HG02798 (cell line): Measurements from ENCODE around the gene DIAPH3.

Source experiments
- ATAC-seq: cut with Tn5 transposase; IDR thresholded peaks from one replicate; pipeline ENCODE4 v1.9.1; 2021; ENCODE audit warnings: mild to moderate bottlenecking; ENCODE audit not compliant: unreplicated experiment, poor library complexity

Gene DIAPH3

GRCh38 chr13:59890054-59890453, 273.7 kb downstream of the DIAPH3 start:
- ATAC-seq, result no peak

DNA sequence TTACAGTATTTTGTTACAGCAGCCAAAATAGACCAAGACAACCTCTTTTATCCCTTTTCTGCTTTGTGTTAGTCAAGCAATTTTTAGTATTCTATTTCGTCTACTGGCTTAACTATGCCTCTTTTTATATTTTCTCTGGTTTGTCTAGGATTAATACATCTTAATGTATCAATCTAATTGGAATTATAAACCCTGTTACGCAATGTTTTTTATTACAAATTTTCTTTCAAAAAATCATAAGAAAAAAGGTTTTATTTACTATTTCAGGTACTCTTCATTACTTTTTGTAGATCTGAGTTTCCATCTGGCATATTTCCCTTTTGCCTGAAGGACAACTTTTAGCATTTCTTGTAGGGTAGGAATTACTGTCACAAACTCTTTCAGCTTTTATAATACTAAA, 275.3 kb downstream of the DIAPH3 start:
- ATAC-seq, result no peak

DNA sequence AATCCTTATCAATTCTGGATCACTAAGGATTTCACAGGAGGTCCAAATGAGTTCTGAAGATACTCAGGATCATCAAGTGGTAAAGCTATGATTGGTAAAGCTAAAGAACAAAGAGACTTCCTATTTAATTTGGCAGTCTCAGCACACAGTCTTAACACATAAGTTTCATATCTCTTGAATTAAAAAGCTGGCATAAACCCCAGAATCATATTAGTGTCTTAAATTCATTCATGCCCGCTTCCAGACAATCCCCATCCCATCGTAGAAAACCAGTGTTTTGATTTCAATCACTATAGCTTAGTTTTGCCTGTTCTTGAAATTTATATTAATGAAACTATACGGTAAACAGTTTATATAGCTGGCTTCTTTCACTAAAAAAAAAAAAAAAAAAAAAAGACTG, 278.7 kb downstream of the DIAPH3 start:
- ATAC-seq, result no peak

DNA sequence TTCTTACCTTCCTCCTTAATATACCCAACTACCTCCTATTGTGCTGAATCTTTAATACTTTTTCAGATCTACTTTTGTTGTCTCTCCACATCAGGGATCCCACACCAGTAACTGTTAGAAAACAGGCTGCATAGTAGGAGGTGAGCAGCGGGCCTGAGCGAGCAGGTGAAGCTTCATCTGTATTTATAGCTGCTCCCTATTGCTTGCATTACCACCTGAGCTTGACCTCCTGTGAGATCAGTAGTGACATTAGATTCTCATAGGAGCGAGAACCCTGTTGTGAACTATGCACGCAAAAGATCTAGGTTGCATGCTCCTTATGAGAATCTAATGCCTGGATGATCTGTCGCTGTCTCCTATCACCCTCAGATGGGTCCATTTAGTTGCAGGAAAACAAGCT, 279.8 kb downstream of the DIAPH3 start:
- ATAC-seq, result no peak

DNA sequence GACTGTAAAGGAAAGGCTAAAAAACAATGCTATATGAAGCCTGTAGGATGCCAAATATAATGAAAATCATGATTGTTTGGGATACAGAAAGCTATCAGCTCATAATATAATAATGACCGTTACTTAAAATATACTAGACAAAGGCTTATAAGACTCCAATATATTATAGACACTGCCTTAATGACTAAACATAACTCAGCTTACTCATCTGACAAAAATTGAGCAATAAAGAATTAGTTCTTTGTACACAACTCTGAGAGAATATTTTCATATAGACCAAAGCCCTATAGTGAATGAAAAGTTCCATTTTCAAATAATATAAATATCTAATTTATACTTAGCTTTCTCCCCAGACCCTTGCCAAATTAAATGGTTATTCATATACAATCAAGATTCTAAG, 283.3 kb downstream of the DIAPH3 start:
- no peak for ATAC-seq

DNA sequence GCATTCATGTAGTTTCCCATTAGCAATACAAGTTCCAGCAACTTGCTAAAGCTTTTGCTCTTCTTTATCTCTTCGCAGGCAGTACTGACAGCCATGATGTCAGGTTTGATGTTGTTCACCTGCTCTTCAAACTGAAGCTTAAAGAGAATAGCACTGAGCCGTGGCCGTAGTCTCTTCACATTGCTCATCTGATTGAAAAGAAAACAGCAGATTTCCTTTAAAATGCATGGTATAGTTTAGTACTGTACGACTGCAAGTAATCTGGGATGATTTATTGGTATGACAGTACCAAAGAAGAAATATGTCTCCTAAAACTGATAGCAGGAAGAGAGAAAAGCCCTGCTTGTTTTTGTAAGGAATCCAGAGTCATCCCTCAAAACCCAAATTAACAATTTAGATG, 284.4 kb downstream of the DIAPH3 start:
- ATAC-seq, result no peak

DNA sequence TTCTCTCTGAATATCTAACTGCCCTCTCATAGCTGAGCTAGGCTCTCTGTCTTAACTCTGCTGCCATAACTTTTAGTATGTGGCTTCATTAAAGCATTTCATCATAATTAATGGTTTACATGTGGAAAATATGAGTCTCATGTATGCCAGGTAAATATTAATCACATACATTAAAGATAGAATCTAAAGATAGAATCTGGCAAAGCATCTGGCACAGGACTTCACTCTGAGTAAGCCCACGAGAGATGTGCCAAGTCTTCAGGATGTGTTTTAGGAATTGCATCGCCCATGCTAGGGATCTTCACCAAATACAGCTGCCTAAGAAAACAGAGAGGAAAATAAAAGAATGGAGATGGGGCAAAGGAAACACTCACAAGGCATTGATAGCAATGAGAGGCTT, 285.8 kb downstream of the DIAPH3 start:
- ATAC-seq, result no peak

DNA sequence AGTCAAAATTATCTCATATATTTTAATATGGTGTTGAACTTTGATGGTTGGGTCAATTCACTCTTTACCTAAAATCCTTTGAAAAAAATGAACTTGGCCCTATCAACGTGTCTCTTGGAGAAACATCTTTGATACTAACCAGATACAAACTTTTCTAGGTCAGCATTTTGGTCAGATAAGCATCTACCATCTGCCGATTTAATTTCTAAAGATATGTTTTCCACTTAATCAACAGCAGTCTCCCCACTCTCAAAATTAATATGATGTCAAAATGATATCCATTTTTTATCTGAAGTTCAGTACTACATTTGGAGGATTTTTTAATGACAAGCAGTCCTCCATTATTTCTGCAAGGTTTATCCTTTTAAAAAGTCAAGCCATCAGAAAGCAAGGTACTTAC, 288.8 kb downstream of the DIAPH3 start:
- no peak for ATAC-seq

GRCh38 chr13:59873856-59874255, 289.9 kb downstream of the DIAPH3 start:
- no peak for ATAC-seq

- no peak for ATAC-seq
Observed at GRCh38 chr13:59873309-59873708, 290.4 kb downstream of the DIAPH3 start.

DNA sequence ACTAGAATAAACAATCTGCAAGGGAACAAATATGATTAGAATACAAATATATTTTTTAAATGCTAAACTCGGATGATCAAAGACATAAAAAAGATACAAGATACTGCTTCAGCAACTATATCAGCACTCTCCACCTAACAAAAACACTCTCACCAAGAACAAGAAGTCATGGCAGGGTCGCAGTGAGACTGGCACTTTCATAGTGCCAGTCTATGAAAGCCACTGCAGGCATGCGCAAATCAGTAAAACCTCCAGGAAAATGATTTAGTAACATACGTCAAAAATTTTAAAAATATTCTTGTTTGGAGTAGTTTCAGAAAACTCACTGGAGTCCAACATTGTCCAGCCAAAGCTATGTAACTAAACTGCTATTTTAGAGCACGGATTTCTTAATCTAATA, 295.9 kb downstream of the DIAPH3 start:
- ATAC-seq, result no peak

GRCh38 chr13:59865398-59865797, 298.3 kb downstream of the DIAPH3 start:
- ATAC-seq, result no peak

- ATAC-seq, result no peak
Observed at GRCh38 chr13:59863621-59864020, 300.1 kb downstream of the DIAPH3 start.

DNA sequence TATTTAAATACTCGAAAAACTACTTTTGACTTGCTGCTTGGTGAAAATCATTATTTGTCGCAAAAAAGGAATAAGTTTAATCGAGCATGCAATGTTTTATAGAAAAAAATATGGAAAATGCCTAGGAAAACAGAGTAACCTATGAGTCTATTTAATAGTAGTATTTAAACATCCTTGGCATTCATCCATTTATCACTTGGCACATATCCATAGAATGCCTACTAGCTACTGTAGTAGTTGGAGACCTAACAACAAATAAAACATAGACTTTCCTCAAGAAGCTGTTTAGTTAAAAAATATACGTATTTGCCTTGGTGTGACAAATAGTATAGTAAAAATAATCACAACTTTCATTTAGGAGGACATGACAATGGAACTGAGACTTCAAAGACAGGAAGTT, 302.1 kb downstream of the DIAPH3 start:
- ATAC-seq, result no peak

DNA sequence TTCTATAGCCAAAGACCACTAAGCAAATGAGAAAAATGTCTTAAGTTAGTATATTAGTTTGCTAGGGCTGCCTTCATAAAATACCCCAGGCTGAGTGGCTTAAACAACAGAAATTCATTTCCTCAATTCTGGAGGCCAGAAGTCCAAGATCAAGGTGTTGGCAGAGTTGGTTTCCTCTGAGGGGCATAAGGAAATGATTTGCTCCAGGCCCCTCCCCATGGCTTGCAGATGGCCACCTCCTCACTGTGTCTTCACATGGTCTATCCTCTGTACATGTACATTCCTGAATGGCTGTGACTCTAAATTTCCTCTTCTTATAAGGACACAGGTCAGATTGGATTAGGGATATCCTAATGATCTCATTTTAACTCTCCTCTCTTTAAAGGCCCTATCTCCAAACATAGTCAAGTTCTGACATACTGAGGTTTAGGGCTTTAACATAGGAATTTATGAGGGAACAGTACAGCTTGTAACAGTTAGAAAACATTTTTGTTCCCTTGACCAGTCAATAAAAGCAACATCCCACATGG, 307.4 kb downstream of the DIAPH3 start:
- ATAC-seq, result no peak

- ATAC-seq, result no peak
Observed at GRCh38 chr13:59846845-59847620, 316.7 kb downstream of the DIAPH3 start.

- ATAC-seq, result no peak
Observed at GRCh38 chr13:59843040-59843439, 320.7 kb downstream of the DIAPH3 start.

GRCh38 chr13:59842507-59842906, 321.2 kb downstream of the DIAPH3 start:
- ATAC-seq, result no peak

DNA sequence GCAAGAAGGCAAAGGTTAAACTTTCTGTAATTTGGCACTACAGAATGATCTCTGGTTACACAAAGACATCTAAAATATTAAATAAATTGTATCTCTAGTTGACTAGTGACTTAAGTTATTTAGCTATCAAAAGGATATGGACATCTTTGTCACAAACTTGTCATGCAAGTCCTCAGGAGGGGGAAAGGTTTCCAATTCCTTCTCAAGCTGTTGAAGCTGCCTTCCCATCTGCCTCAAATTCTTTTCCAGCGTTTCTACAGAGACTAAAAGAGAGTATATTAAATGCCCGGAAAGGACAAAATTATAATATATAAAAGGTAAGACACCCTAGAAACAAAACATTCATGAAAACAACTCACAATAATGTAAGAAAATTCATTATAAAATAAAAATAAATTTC, 324.5 kb downstream of the DIAPH3 start:
- ATAC-seq, result no peak

- ATAC-seq, result no peak
Observed at GRCh38 chr13:59837101-59837500, 326.6 kb downstream of the DIAPH3 start.

DNA sequence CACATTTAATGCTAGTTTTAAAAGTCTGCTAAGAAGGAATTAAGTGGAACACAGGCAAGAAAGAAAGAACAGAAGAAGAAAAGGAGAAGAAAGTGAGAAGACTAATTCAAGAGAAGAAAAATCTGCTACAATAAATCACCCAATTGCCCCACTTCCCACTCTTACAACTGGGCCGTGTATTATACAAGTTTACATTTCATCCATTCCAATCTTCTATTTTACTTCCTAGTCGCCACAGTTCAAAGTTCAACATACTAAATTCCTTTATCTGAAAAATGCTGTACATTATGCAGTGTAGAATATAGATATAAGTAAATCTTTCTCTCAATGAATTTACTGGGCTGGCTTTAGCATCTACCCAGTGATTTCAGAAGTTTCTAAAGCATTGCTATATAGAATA, 328.2 kb downstream of the DIAPH3 start:
- ATAC-seq, result no peak

DNA sequence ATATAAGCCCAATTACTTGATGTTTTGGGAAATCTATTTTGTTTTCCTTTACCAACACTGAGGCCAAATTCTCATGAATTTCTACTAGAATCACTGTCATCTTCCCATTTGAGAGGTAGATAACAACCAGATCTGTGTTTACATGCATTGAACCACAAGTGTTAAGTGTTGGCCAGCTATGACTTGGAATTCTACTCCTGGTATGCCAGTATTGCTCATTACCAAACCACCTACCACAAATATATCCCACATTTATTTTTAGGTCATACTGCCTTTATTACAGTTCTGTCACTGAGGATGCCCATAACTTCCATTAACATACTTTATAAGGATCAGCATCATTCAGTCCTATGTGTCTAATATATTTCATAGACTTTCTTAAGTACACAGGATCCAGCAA, 328.9 kb downstream of the DIAPH3 start:
- ATAC-seq, result no peak
